ENCODE data around the gene BMP5.

BMP5 gene

DNA sequence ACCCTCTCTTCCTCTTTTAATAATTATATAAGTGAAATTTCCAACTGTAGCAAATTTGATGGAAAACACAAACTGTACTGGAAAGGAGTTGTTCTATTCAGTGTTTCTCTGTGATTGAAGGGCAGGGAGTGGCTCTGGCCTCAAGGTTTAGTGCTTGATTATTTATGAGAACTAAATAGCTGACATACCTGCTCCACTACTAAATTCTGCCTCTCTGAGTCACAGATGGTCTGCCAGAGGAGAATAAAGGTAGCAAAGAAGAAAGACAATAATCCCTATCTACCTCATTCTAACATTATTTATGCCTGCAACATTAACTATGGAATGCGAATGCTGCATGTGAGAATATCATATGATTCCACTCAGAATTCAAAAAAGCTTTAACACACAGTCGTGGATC is 9.3 kb downstream of the BMP5 start:
- Histone ChIP-seq H3K9ac (ENCODE audit: insufficient read length) (no peak overlapping the region), H3K9me3 (ENCODE audit: low read depth, low read length) (no peaks in the 10 kb centered on the region), H3K27ac (no peak overlapping the region), H3K4me3 (no peak overlapping the region), H3K36me3 (ENCODE audit: insufficient read depth, low read length) (no peaks in the 10 kb centered on the region)
- DNase-seq (ENCODE audit: low read depth, low spot score), result no peak
- no peak for TF ChIP-seq EZH2 (IDR thresholded peaks at IDR 0.05)
- no peak for TF ChIP-seq FOXP2 (optimal IDR thresholded peaks at IDR 0.05; ENCODE audit: control extremely low read depth, extremely low read length, insufficient read depth)
- TF ChIP-seq POLR2AphosphoS5 (IDR thresholded peaks at IDR 0.05; ENCODE audit: borderline replicate concordance, low read depth, low read length), result no peak

DNA sequence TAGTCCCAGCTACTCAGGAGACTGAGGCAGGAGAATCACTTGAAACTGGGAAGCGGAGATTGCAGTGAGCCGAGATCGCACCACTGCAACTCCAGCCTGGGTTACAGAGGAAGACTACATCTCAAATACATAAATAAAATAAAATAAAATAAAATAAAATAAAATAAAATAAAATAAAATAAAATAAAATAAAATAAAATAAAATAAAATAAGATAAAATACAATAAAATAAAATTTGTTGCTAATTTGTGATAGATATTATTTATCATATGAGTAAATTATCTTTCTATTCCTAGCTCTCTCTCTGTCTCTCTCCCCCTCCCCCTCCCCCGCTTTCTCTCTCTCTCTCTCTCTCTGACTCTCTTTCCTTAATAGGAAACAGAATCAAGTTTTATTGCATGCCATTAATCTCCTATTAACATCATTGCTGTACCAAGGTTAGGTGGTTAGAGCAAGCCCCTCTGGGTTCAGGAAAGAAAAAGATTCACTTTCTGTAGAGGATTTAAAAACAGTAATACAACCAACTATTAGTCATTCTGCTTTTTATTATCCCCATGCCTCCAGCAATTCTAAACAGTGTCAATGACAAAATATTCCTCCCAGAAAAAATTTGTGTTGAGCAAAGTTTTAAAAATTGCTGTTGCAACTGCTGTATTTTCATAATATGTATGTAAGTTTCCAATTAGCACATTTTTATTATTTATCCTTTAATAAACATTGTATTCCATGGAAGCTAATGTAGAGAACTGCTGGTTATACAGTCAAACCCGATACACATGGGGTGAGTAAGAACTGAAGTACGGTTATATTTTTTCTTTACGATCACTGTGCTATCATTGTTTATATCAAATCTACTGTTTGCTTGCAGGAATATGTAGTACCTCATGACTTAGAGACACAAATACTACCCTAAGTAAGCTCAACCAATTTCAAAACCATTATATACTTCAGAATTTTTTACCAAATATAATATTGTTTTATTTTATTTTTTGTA is 22.1 kb downstream of the BMP5 start:
- Histone ChIP-seq H3K27ac (peak overlapping the region; percentile 91), H3K4me3 (peak overlapping the region; percentile 72), H3K9ac (ENCODE audit: insufficient read length) (peak overlapping the region; percentile 60), H3K36me3 (ENCODE audit: insufficient read depth, low read length) (no peaks in the 10 kb centered on the region), H3K9me3 (ENCODE audit: low read depth, low read length) (no peaks in the 10 kb centered on the region)
- DNase-seq (ENCODE audit: low read depth, low spot score), result peak; percentile 52
- TF ChIP-seq EZH2 (IDR thresholded peaks at IDR 0.05) (no peak), POLR2AphosphoS5 (IDR thresholded peaks at IDR 0.05; ENCODE audit: borderline replicate concordance, low read depth, low read length) (no peak), FOXP2 (optimal IDR thresholded peaks at IDR 0.05; ENCODE audit: control extremely low read depth, extremely low read length, insufficient read depth) (no peak)

- no peaks in the 10 kb centered on the region for H3K36me3 ChIP-seq (ENCODE audit: insufficient read depth, low read length)
- no peak overlapping the region for H3K9ac ChIP-seq (ENCODE audit: insufficient read length)
- DNase-seq (ENCODE audit: low read depth, low spot score), result no peak
- H3K4me3 ChIP-seq, result no peak overlapping the region
- no peak for TF ChIP-seq EZH2 (IDR thresholded peaks at IDR 0.05)
- TF ChIP-seq POLR2AphosphoS5 (IDR thresholded peaks at IDR 0.05; ENCODE audit: borderline replicate concordance, low read depth, low read length), result no peak
- TF ChIP-seq FOXP2 (optimal IDR thresholded peaks at IDR 0.05; ENCODE audit: control extremely low read depth, extremely low read length, insufficient read depth), result no peak
- no peaks in the 10 kb centered on the region for H3K9me3 ChIP-seq (ENCODE audit: low read depth, low read length)
- no peak overlapping the region for H3K27ac ChIP-seq
Observed at GRCh38 chr6:55841341-55841740, 34.0 kb downstream of the BMP5 start.

GRCh38 chr6:55839080-55839479 is 36.3 kb downstream of the BMP5 start:
- H3K36me3 ChIP-seq (ENCODE audit: insufficient read depth, low read length), result no peaks in the 10 kb centered on the region
- H3K4me3 ChIP-seq, result no peak overlapping the region
- DNase-seq (ENCODE audit: low read depth, low spot score), result no peak
- TF ChIP-seq EZH2 (IDR thresholded peaks at IDR 0.05), result no peak
- TF ChIP-seq POLR2AphosphoS5 (IDR thresholded peaks at IDR 0.05; ENCODE audit: borderline replicate concordance, low read depth, low read length), result no peak
- no peak for TF ChIP-seq FOXP2 (optimal IDR thresholded peaks at IDR 0.05; ENCODE audit: control extremely low read depth, extremely low read length, insufficient read depth)
- no peak overlapping the region for H3K27ac ChIP-seq
- no peak overlapping the region for H3K9ac ChIP-seq (ENCODE audit: insufficient read length)
- H3K9me3 ChIP-seq (ENCODE audit: low read depth, low read length), result no peaks in the 10 kb centered on the region

GRCh38 chr6:55836945-55837344 is 38.4 kb downstream of the BMP5 start:
- Histone ChIP-seq H3K9ac (ENCODE audit: insufficient read length) (no peak overlapping the region), H3K27ac (no peak overlapping the region), H3K4me3 (no peak overlapping the region), H3K36me3 (ENCODE audit: insufficient read depth, low read length) (no peaks in the 10 kb centered on the region), H3K9me3 (ENCODE audit: low read depth, low read length) (no peaks in the 10 kb centered on the region)
- TF ChIP-seq POLR2AphosphoS5 (IDR thresholded peaks at IDR 0.05; ENCODE audit: borderline replicate concordance, low read depth, low read length) (no peak), EZH2 (IDR thresholded peaks at IDR 0.05) (no peak), FOXP2 (optimal IDR thresholded peaks at IDR 0.05; ENCODE audit: control extremely low read depth, extremely low read length, insufficient read depth) (no peak)
- no peak for DNase-seq (ENCODE audit: low read depth, low spot score)

GRCh38 chr6:55836481-55836880 is 38.9 kb downstream of the BMP5 start:
- Histone ChIP-seq H3K9ac (ENCODE audit: insufficient read length) (no peak overlapping the region), H3K36me3 (ENCODE audit: insufficient read depth, low read length) (no peaks in the 10 kb centered on the region), H3K4me3 (no peak overlapping the region), H3K27ac (no peak overlapping the region), H3K9me3 (ENCODE audit: low read depth, low read length) (no peaks in the 10 kb centered on the region)
- TF ChIP-seq FOXP2 (optimal IDR thresholded peaks at IDR 0.05; ENCODE audit: control extremely low read depth, extremely low read length, insufficient read depth), result no peak
- no peak for TF ChIP-seq EZH2 (IDR thresholded peaks at IDR 0.05)
- no peak for TF ChIP-seq POLR2AphosphoS5 (IDR thresholded peaks at IDR 0.05; ENCODE audit: borderline replicate concordance, low read depth, low read length)
- no peak for DNase-seq (ENCODE audit: low read depth, low spot score)

DNA sequence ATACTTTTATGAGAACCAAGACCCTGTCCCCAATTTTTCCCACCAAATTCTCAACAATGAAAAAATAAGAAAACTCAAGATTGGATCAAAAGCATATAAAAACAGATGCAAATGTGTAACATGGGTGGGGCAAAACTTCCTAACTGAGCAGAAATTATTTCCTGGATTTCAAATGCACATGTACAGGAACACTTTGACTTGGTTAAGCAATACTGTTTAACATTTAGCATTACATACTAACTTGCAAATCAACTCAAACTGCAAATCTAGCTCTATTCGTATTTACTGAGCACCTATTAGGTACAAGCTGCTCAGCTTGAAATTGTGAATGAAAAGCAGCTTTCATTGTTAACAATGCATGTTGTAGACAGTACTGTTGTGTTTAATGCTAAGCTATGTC is 40.2 kb downstream of the BMP5 start:
- no peaks in the 10 kb centered on the region for H3K36me3 ChIP-seq (ENCODE audit: insufficient read depth, low read length)
- no peak for TF ChIP-seq EZH2 (IDR thresholded peaks at IDR 0.05)
- TF ChIP-seq POLR2AphosphoS5 (IDR thresholded peaks at IDR 0.05; ENCODE audit: borderline replicate concordance, low read depth, low read length), result no peak
- TF ChIP-seq FOXP2 (optimal IDR thresholded peaks at IDR 0.05; ENCODE audit: control extremely low read depth, extremely low read length, insufficient read depth), result no peak
- no peaks in the 10 kb centered on the region for H3K9me3 ChIP-seq (ENCODE audit: low read depth, low read length)
- H3K4me3 ChIP-seq, result no peak overlapping the region
- H3K9ac ChIP-seq (ENCODE audit: insufficient read length), result no peak overlapping the region
- no peak for DNase-seq (ENCODE audit: low read depth, low spot score)
- no peak overlapping the region for H3K27ac ChIP-seq

- no peaks in the 10 kb centered on the region for H3K9me3 ChIP-seq (ENCODE audit: low read depth, low read length)
- H3K27ac ChIP-seq, result no peak overlapping the region
- no peak for DNase-seq (ENCODE audit: low read depth, low spot score)
- no peaks in the 10 kb centered on the region for H3K36me3 ChIP-seq (ENCODE audit: insufficient read depth, low read length)
- H3K4me3 ChIP-seq, result no peak overlapping the region
- TF ChIP-seq POLR2AphosphoS5 (IDR thresholded peaks at IDR 0.05; ENCODE audit: borderline replicate concordance, low read depth, low read length) (no peak), EZH2 (IDR thresholded peaks at IDR 0.05) (no peak), FOXP2 (optimal IDR thresholded peaks at IDR 0.05; ENCODE audit: control extremely low read depth, extremely low read length, insufficient read depth) (no peak)
- H3K9ac ChIP-seq (ENCODE audit: insufficient read length), result no peak overlapping the region
Observed at GRCh38 chr6:55833284-55833683, 42.1 kb downstream of the BMP5 start.
